HCT116 (cell line): ENCODE measurements around the gene MARK1. TPM values are rescaled to one million over a fixed set of nuclear protein-coding genes. Genes with fewer than 3 reads are reported as not detected.

ENCODE experiments used
- ATAC-seq: fragments of 200-7000 bp; cut with Tn5 transposase; 2 replicates; pipeline ENCODE4 v1.9.1; 2020; ENCODE audit warnings: mild to moderate bottlenecking, moderate library complexity
- BruUV-seq: library from RNA; stranded (reverse); fragments of 400-500 nt; replicated peaks from 2 replicates; lab custom pipeline; 2021; lab: Mats Ljungman, UMichigan
- CTCF ChIA-PET: fragments of 300-600 bp; sonication (Branson Sonifier 250); formaldehyde crosslinking; loops from one replicate; lab custom pipeline; 2021; ENCODE audit warnings: antibody characterized with exemption; lab: Charles Lee
- POLR2A ChIA-PET: fragments of 300-600, 350-600 bp; sonication (Branson Sonifier 250); formaldehyde crosslinking; loops from one replicate; lab custom pipeline; 2021; ENCODE audit warnings: antibody characterized with exemption; lab: Charles Lee
- RAD21 ChIA-PET, 2 experiments: fragments of 300-600 bp; sonication (Branson Sonifier 250); formaldehyde crosslinking; loops; one replicate each; lab custom pipeline; 2023; ENCODE audit warnings: low total read pairs in 2 of 2; ENCODE audit not compliant: uncharacterized antibody in 2 of 2, unreplicated experiment in 2 of 2, low non-redundant PET in 1 of 2; lab: Charles Lee
- DNase-seq: peaks from one replicate; pipeline ENCODE4 v3.0.0-alpha.2; 2010; ENCODE audit warnings: low read depth, low spot score
- H2AFZ ChIP-seq: fragments of 200-600 bp; shearing (Covaris generic), sonication (generic); 2 replicates; pipeline ENCODE4 v1.6.1; 2017; ENCODE audit warnings: low read depth, mixed run types, mixed read lengths, antibody characterized with exemption, low read length; ENCODE audit not compliant: poor library complexity, severe bottlenecking
- H3K27ac ChIP-seq: 2 replicates; pipeline ENCODE4 v1.5.1; 2012; ENCODE audit warnings: low read depth, low read length
- H3K27me3 ChIP-seq: fragments of 200-600 bp; sonication (generic); 2 replicates; pipeline ENCODE4 v1.6.1; 2016; ENCODE audit warnings: mixed run types, low read length, mixed read lengths; ENCODE audit not compliant: insufficient read depth
- H3K36me3 ChIP-seq, 2 experiments: fragments of 200-500 bp in 1 of 2; fragments of 200-600 bp in 1 of 2; sonication (Bioruptor generic) in 1 of 2; sonication (generic) in 1 of 2; 2 replicates each; pipeline versions ENCODE4 v1.5.1 to v1.6.1; 2014 to 2016; ENCODE audit warnings: low read length in 2 of 2, inconsistent platforms in 1 of 2, mixed read lengths in 1 of 2, mixed run types in 1 of 2; ENCODE audit not compliant: insufficient read depth in 2 of 2, control insufficient read depth in 1 of 2
- H3K4me1 ChIP-seq, 2 experiments: fragments of 200-600 bp in 1 of 2; sonication (generic) in 1 of 2; 2 replicates each; pipeline versions ENCODE4 v1.5.1 to v1.6.1; 2012 to 2017; ENCODE audit warnings: low read length in 2 of 2, inconsistent platforms in 1 of 2, mild to moderate bottlenecking in 1 of 2, mixed read lengths in 1 of 2, mixed run types in 1 of 2, moderate library complexity in 1 of 2; ENCODE audit not compliant: insufficient read depth in 2 of 2, control insufficient read depth in 1 of 2
- H3K4me2 ChIP-seq: fragments of 200-600 bp; sonication (generic); 2 replicates; pipeline ENCODE4 v1.6.1; 2017; ENCODE audit warnings: mixed run types, low read length, mixed read lengths
- H3K4me3 ChIP-seq, 2 experiments: fragments of 200-600 bp in 1 of 2; sonication (generic) in 1 of 2; replicated peaks in 1 of 2; 2 replicates each; pipeline ENCODE4 v1.5.1; 2011 to 2016; ENCODE audit warnings: low read length in 2 of 2, control low read depth in 1 of 2, low read depth in 1 of 2, mild to moderate bottlenecking in 1 of 2, mixed read lengths in 1 of 2, mixed run types in 1 of 2
- H3K79me2 ChIP-seq: fragments of 200-600 bp; sonication (generic); 2 replicates; pipeline ENCODE4 v1.6.1; 2017; ENCODE audit warnings: mild to moderate bottlenecking, mixed run types, low read length, moderate library complexity, mixed read lengths; ENCODE audit not compliant: insufficient read depth
- H3K9ac ChIP-seq: fragments of 200-600 bp; sonication (generic); 2 replicates; pipeline ENCODE4 v1.6.1; 2016; ENCODE audit warnings: low read length, mixed read lengths
- H3K9me2 ChIP-seq: fragments of 200-600 bp; sonication (generic), shearing (Covaris generic); 2 replicates; pipeline ENCODE4 v1.6.1; 2017; ENCODE audit warnings: mixed run types, mild to moderate bottlenecking, moderate library complexity; ENCODE audit not compliant: insufficient read depth
- H3K9me3 ChIP-seq, 2 experiments: fragments of 200-500 bp in 1 of 2; fragments of 200-600 bp in 1 of 2; sonication (Bioruptor generic) in 1 of 2; sonication (generic) in 1 of 2; 2 replicates each; pipeline ENCODE4 v1.6.1; 2014 to 2017; ENCODE audit warnings: low read length in 2 of 2, mixed read lengths in 2 of 2, inconsistent platforms in 1 of 2, low read depth in 1 of 2, mild to moderate bottlenecking in 1 of 2, mixed run types in 1 of 2, moderate library complexity in 1 of 2; ENCODE audit not compliant: control insufficient read depth in 1 of 2, insufficient read depth in 1 of 2
- H4K20me1 ChIP-seq: fragments of 200-600 bp; sonication (generic), shearing (Covaris generic); 2 replicates; pipeline ENCODE4 v1.6.1; 2017; ENCODE audit warnings: mixed run types, mild to moderate bottlenecking, moderate library complexity; ENCODE audit not compliant: insufficient read depth
- CBX3 ChIP-seq: IDR thresholded peaks from 2 replicates; pipeline ENCODE4 v1.6.1; 2012; ENCODE audit warnings: low read depth
- CTCF ChIP-seq, 3 experiments: fragments of 200-600 bp in 1 of 3; sonication (generic) in 1 of 3; IDR thresholded peaks in 2 of 3; conservative IDR thresholded peaks in 1 of 3; 2 replicates each; pipeline ENCODE4 v1.5.1; 2012 to 2017; ENCODE audit warnings: low read depth in 2 of 3, low read length in 2 of 3, antibody characterized with exemption in 1 of 3, borderline replicate concordance in 1 of 3, control low read depth in 1 of 3, mild to moderate bottlenecking in 1 of 3, mixed read lengths in 1 of 3, mixed run types in 1 of 3, moderate library complexity in 1 of 3; ENCODE audit not compliant: insufficient read depth in 1 of 3
- EGR1 ChIP-seq: IDR thresholded peaks from 2 replicates; pipeline ENCODE4 v1.6.1; 2012; ENCODE audit warnings: low read depth
- ELF1 ChIP-seq: IDR thresholded peaks from 2 replicates; pipeline ENCODE4 v1.6.1; 2012; ENCODE audit warnings: low read depth, borderline replicate concordance
- EZH2phosphoT487 ChIP-seq: fragments of 200-600 bp; IDR thresholded peaks from 2 replicates; pipeline ENCODE4 v1.6.1; 2018; ENCODE audit warnings: antibody characterized with exemption, borderline replicate concordance
- FOSL1 ChIP-seq: IDR thresholded peaks from 2 replicates; pipeline ENCODE4 v1.6.1; 2012; ENCODE audit warnings: low read depth
- JUND ChIP-seq: IDR thresholded peaks from 2 replicates; pipeline ENCODE4 v1.6.1; 2012
- MAX ChIP-seq: IDR thresholded peaks from 2 replicates; pipeline ENCODE4 v1.6.1; 2012
- POLR2AphosphoS5 ChIP-seq: IDR thresholded peaks from 2 replicates; pipeline ENCODE4 v1.6.1; 2011; ENCODE audit warnings: mild to moderate bottlenecking, low read depth, low read length, moderate library complexity
- RAD21 ChIP-seq: IDR thresholded peaks from 2 replicates; pipeline ENCODE4 v1.6.1; 2012; ENCODE audit warnings: low read depth, mild to moderate bottlenecking
- REST ChIP-seq: IDR thresholded peaks from 2 replicates; pipeline ENCODE4 v1.6.1; 2012; ENCODE audit warnings: low read depth
- SIN3A ChIP-seq: IDR thresholded peaks from 2 replicates; pipeline ENCODE4 v1.6.1; 2012; ENCODE audit warnings: low read depth
- SRF ChIP-seq: IDR thresholded peaks from 2 replicates; pipeline ENCODE4 v1.6.1; 2012; ENCODE audit warnings: low read depth
- TCF7L2 ChIP-seq: IDR thresholded peaks from 2 replicates; pipeline ENCODE4 v1.7.0; 2011; ENCODE audit warnings: borderline replicate concordance, inconsistent platforms; ENCODE audit not compliant: insufficient read depth, insufficient read length; ENCODE audit errors: extremely low read depth
- YY1 ChIP-seq: IDR thresholded peaks from 2 replicates; pipeline ENCODE4 v1.6.1; 2011; ENCODE audit warnings: low read length, low read depth, moderate library complexity, mild to moderate bottlenecking; ENCODE audit not compliant: insufficient replicate concordance; ENCODE audit errors: extremely low read depth
- ZFX ChIP-seq: fragments of 450-650 bp; IDR thresholded peaks from 2 replicates; pipeline ENCODE4 v1.6.1; 2017
- intact Hi-C: fragments of 100-400 bp; cut with micrococcal nuclease; formaldehyde crosslinking; loops from 2 replicates; pipeline ENCODE4 v1.10.0; 2022
- total RNA-seq: library from RNA; stranded (reverse); gene quantifications from one replicate; pipeline ENCODE4 v1.2.1, GENCODE V29; 2021; ENCODE audit not compliant: unreplicated experiment

Gene MARK1
- total RNA-seq, 1 experiment from 2014 or later = 3.6 TPM

- Histone ChIP-seq H2AFZ (no peak overlapping the region), H3K36me3 (no peaks in the 10 kb centered on the region), H3K9ac (no peak overlapping the region), H3K9me2 (no peaks in the 10 kb centered on the region), H3K4me2 (no peak overlapping the region), H3K27ac (no peak overlapping the region), H4K20me1 (no peaks in the 10 kb centered on the region), H3K79me2 (no peaks in the 10 kb centered on the region), H3K4me1 (no peaks in the 10 kb centered on the region), H3K27me3 (no peaks in the 10 kb centered on the region), H3K9me3 (no peaks in the 10 kb centered on the region; a peak in 1 of 4 replicates), H3K4me3 (no peak overlapping the region)
- DNase-seq (no peak), ATAC-seq (no peak)
- BruUV-seq = no TSS peak
- intact Hi-C loops = no loop called here
- ChIA-PET POLR2A (no interaction called here), CTCF (no interaction called here), RAD21 (no interaction called here)
- no peak for TF ChIP-seq POLR2AphosphoS5
- TF ChIP-seq CTCF (IDR thresholded peaks at IDR 0.05 in 2 of 3, conservative IDR thresholded peaks at IDR 0.05 in 1 of 3; ENCODE audit: borderline replicate concordance in 1 of 3, insufficient read depth in 1 of 3, low read depth in 2 of 3, low read length in 2 of 3) = no peak
- no peak for TF ChIP-seq EGR1
- no peak for TF ChIP-seq SRF
- TF ChIP-seq EZH2phosphoT487 = no peak
- no peak for TF ChIP-seq FOSL1
- TF ChIP-seq JUND = no peak
- no peak for TF ChIP-seq ZFX
- TF ChIP-seq TCF7L2 = no peak
Measured at GRCh38 chr1:220666349-220666748, 138.4 kb downstream of the MARK1 start.

- ChIA-PET RAD21 (no interaction called here), CTCF (interaction anchor here (1.4 kb wide), 1 partner anchor 17 kb away, joined by 3 read pairs; no protein-coding TSS in a partner anchor), POLR2A (no interaction called here)
- Histone ChIP-seq H4K20me1 (no peaks in the 10 kb centered on the region), H3K9me2 (no peaks in the 10 kb centered on the region), H3K27me3 (no peaks in the 10 kb centered on the region), H3K4me2 (no peak overlapping the region), H3K9ac (no peak overlapping the region), H2AFZ (no peak overlapping the region), H3K4me1 (no peaks in the 10 kb centered on the region), H3K4me3 (no peak overlapping the region), H3K79me2 (no peaks in the 10 kb centered on the region), H3K36me3 (no peaks in the 10 kb centered on the region), H3K9me3 (no peaks in the 10 kb centered on the region; a peak in 1 of 4 replicates), H3K27ac (no peak overlapping the region)
- intact Hi-C loops = no loop called here
- BruUV-seq = no TSS peak
- ATAC-seq = no peak
- no peak for DNase-seq
- no peak for TF ChIP-seq RAD21
- no peak for TF ChIP-seq MAX
- no peak for TF ChIP-seq FOSL1
- TF ChIP-seq ELF1 = no peak
- TF ChIP-seq POLR2AphosphoS5 = no peak
- TF ChIP-seq YY1 = no peak
- no peak for TF ChIP-seq EGR1
- no peak for TF ChIP-seq ZFX
- TF ChIP-seq REST = no peak
- no peak for TF ChIP-seq EZH2phosphoT487
- no peak for TF ChIP-seq SIN3A
- TF ChIP-seq SRF = no peak
- no peak for TF ChIP-seq CBX3
Measured at GRCh38 chr1:220669005-220669404, 141.1 kb downstream of the MARK1 start.
